ENCODE measurements around the gene RASSF3.
"Not testable (repeated sequence)": the region's sequence is repeated elsewhere in the genome, so short reads cannot be mapped to it uniquely, and the experiment has no call there.

RASSF3 gene

GRCh38 chr12:64690236-64690635 is 79.9 kb downstream of the RASSF3 start:
- not testable (repeated sequence) for DNase-seq (ENCODE audit: low read depth in 2 of 2)

DNA sequence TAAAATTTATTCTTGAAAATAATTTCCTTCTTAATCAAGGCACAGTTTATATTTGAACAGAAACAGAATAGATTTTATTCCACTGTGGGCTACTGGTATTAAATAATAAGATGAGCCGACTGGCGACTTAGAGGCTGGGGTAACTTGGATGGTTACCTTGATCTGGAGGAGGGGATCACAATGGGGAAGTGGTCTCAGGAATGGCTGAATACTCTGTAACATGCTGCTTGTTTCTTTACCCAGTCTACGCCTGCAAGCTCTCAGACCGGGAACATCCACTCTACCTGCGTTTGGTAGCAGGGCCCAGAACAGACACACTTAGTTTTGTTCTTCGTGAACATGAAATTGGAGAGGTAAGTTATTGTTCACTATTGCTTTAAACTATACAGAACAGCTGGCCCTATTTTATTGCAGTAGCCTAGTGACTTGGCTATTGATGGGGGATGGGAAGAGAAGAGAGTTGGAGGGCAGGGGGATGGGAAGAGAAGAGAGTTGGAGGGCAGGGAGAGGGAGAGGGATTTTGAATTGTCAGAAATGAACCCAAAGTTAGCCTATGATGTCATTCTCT is 81.0 kb downstream of the RASSF3 start:
- no peak for DNase-seq (ENCODE audit: low read depth in 2 of 2)

- no peak for DNase-seq (ENCODE audit: low read depth in 2 of 2)
Measured at GRCh38 chr12:64691795-64692583, 81.7 kb downstream of the RASSF3 start.

- no peak for DNase-seq (ENCODE audit: low read depth in 2 of 2)
Measured at GRCh38 chr12:64694130-64695040, 84.1 kb downstream of the RASSF3 start.

DNA sequence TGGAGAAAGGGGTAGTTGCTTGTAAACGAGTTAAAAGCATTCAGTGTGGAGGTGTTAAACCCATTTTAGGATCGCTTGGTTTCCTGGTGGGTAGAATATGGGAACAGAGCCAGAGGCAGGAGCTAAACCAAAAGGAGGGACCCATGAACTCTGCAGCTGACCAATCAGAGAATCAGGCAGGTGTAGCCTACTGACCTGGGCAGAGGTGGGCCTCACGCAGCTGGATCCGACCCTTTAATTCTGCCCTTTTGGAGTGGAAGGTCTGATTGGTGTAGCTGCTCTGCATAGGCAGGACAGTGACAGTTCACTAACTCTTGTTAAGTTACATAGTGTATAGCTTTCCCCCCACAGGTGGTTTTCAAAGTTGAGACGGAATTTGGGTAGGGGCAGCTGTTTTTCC is 85.3 kb downstream of the RASSF3 start:
- DNase-seq (ENCODE audit: low read depth in 2 of 2): no peak

DNA sequence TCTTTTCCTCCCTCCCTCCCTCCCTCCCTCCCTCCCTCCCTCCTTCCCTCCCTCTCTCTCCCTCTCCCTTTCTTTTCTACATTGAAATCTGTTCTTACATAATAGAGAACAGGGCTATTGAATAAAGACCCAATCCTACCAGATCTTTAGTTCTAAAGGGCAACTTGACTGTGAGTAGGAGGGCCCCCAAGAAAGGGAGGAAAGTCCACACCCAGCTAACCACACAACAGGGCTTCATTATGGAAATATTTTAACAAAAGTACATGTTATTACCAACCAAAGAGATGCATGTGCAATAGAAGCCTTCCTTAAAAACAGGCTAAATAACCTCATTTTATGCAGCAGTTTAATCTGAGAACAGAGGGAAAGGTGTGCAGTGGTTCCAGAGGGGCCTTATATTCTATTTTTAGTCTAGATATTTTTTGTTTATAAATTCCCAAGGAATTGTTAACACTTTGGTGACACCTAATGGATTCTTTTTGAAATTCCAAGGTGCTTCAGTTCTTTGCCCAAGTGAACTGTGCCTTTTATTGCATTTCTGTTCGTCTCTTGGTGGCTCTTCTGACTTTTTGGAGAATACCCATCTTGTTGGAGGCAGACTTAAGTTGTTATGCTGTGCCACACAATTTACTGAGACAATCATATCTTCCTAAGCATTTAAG is 85.9 kb downstream of the RASSF3 start:
- DNase-seq (ENCODE audit: low read depth in 2 of 2): no peak

GRCh38 chr12:64699504-64700115 is 89.3 kb downstream of the RASSF3 start:
- no peak for DNase-seq (ENCODE audit: low read depth in 2 of 2)

DNA sequence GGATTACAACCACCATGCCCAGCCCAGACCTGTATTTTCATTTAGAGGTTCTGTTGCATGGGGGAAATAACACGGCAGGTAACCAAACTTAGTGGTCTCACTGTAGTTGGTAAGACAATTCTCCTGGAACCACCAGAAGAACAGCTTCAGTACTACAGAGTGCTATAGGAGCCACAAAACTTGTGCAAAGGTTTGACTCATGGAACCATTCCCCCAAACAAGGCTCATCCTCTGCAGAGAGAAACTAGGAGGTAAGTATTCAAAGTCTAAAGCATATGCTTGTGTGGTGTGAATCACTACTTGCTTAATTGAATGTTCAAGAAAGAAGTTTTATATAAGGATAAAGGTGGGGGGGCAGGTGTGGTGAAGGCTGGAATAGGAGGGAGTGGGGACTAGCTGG is 90.2 kb downstream of the RASSF3 start:
- DNase-seq (ENCODE audit: low read depth in 2 of 2): no peak

DNA sequence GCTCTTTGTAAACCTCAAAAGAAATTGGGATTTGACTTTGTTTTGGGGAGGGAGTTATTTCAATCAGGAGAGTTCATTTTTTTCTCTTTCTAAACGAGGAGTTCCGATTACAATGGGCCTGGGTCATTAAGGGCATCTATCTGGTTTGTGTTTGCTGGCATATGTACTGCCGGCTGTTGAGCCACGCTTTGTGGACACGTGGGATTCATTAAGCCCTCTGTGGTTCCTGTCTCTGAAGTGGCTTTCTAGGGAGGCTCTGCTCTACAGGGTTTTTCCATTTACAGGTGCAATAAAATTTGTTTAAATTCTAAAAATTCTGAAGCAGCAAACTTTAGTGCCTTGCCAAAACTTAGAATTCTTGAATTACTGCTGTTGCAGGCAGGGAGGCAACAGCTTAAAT is 91.0 kb downstream of the RASSF3 start:
- DNase-seq (ENCODE audit: low read depth in 2 of 2): no peak

DNA sequence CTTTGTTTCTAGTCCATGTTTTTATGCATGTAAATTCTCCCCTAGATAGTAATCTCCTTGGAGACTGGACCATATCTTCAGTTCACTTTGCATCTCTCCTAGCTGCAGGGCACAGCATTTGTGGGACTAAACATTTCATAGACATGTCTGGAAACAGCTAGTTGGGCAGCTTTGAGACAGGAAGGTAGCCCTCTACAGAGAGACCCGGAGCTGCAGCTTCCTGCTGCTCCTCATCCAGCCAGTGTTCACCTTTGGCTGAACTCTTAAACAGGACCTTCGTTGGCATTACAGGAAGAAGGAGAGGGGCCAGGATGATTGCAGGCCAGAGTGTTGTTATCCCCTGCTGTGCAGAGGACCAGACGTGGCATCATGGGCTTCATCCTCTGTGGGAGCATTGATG is 96.0 kb downstream of the RASSF3 start:
- DNase-seq (ENCODE audit: low read depth in 2 of 2): no peak

DNA sequence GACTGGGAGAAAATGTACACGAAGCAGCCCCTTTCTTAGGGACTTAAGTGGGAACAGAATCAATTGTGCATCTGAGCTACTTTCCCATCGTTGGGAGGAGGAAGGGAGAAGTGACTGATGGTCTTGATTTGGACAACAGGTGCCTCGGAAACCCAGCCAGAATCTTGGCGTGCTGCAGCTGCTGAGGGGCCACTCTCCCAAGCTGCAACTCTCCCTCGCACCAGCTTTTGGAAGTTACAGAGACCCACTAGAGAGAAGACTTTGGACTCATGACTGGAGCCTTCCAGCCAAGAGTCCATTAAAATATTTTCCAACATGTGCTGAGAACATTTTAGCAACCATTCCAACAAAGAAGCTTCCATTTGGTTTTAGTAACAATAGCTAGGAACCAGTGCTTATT is 96.6 kb downstream of the RASSF3 start:
- DNase-seq (ENCODE audit: low read depth in 2 of 2): no peak

- DNase-seq (ENCODE audit: low read depth in 2 of 2): no peak
Measured at GRCh38 chr12:64707362-64707761, 97.1 kb downstream of the RASSF3 start.

DNA sequence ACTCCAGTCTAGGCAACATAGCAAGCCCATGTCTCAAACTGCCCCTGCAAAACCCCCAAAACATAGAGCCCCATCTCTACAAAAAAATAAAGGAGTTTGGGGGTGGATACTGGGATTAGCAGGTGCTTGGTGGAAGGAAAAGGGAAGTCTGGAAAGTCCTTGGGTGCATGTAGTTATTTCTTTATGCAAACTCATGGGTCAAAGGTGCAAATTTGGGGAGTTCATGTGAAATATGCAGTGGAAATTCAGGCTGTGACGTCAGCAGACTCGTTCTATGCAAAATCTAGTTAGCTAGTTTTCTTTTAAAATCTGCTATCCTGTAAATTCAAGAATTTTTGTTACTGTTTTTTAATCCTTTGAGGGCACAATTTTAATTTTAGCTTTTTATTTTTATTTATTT is 97.6 kb downstream of the RASSF3 start:
- DNase-seq (ENCODE audit: low read depth in 2 of 2): no peak

DNA sequence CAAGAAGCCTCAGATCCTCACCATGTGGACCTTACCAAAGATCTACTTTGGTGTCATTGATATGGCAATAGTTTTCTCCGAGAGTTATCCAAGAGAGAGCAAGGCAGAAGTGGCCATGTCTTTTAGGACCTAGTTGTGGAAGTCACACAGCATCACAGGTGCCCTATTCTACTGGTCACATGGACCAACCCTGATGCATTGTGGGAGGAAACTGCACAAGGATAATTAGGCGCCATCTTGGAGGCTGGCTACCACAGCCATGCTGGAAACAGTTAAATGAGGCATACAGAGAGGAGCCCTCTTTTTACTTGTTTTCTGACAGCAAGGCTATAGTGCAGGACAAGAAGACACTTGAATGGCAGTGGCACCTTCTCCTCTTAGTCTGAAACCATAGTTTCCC is 99.1 kb downstream of the RASSF3 start:
- no peak for DNase-seq (ENCODE audit: low read depth in 2 of 2)

GRCh38 chr12:64713376-64713775 is 103.1 kb downstream of the RASSF3 start:
- no peak for DNase-seq (ENCODE audit: low read depth in 2 of 2)

DNA sequence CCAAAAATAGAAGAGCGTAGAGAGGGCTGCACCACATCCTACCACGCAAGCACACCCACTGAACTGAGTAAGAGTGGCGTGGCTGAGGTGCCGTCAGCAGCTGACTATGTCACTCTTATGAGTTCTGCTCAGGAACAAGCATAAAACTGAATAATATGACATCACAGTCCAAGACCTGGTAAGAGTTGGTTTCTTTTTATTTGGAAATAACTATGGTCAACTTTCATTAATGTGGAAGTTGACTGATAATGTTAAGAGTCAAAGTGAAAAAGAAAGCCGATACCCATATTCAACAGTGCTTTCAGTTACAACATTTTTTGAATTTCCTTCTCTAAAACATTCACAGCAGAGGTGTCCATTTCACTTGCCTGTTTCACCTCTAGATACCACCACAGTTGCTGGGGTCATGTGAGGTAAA is 104.3 kb downstream of the RASSF3 start:
- peak; percentile 13 to 18 for DNase-seq (ENCODE audit: low read depth in 2 of 2)

GRCh38 chr12:64716371-64716770 is 106.1 kb downstream of the RASSF3 start:
- no peak for DNase-seq (ENCODE audit: low read depth in 2 of 2)

DNA sequence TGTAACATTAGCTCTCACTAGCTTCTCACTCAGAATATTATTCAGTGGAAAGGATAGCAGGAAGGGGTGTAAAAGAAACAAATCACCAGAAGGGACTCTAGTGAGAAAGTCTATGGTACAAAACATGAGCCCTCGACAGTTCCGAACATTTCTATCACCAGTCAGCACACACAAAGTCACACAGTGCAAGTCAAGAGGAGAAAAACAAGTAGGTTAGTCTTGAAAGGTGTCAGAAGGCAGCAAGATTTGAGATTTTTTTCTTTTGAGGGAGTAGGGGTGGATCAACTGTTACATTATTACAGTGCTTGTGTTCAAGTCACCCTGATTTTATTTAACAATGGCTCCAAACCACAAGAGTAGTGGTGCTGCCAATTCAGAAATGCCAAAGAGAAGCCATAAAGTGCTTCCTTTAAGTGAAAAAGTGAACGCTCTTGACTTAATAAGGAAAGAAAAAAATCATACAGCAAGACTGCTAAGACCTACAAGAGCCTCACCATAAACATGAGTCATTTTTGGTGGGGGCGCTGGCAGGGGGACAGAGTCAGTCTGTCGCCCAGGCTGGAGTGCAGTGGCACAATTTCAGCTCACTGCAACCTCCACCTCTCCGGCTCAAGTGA is 106.7 kb downstream of the RASSF3 start:
- DNase-seq (ENCODE audit: low read depth in 2 of 2): no peak

DNA sequence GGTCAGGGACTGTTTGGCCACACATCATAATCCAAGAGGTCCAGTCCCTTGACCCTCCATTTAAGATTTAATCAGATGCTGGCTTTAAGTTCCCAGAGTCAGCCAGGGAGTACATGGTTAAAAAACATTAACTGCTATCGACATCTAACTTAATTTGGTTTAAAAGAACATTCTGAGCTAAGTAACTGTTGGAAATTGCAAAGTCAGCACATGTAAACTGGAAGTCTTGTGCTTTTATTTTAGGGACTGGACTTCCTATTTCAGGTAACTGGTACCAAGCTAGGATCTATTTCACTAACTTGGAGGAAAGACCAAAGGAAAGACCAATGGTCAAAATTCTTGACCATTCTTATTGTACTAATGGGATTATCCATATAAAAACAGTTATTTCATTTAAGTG is 108.4 kb downstream of the RASSF3 start:
- DNase-seq (ENCODE audit: low read depth in 2 of 2): no peak

DNA sequence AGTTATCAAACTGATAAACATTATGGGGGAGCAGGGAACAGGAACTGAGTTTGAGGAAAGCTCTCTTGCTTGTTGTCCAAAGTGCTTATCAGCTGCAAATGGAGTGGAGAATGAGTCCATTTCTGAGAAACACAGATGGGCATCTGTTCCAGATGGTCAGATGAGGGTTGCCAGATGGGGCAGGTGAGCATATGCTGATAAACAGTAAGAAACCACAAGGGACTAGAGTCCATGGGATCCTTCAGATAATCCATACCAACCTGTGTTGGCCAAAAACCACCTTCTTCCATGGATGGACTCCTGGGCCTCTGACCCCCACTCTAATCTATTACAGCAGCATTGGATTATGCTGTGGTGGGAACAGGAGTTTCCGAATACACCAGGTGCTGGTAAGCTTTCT is 110.6 kb downstream of the RASSF3 start:
- DNase-seq (ENCODE audit: low read depth in 2 of 2): no peak

- DNase-seq (ENCODE audit: low read depth in 2 of 2): no peak
Measured at GRCh38 chr12:64722835-64723234, 112.5 kb downstream of the RASSF3 start.
